Lower leg skin (tissue), 3 donors: Measurements from ENCODE around the gene C1orf35.

Experiments used
- CTCF ChIP-seq, 3 donors: fragments of 450-650 bp; IDR thresholded peaks; one replicate each; pipeline ENCODE4 v1.5.1; 2016; ENCODE audit warnings: antibody characterized with exemption in 3 of 3, mild to moderate bottlenecking in 3 of 3, moderate library complexity in 2 of 3
- POLR2A ChIP-seq, 2 donors: fragments of 450-650 bp; IDR thresholded peaks; one replicate each; pipeline ENCODE4 v1.6.1; 2016 to 2017; ENCODE audit warnings: antibody characterized with exemption in 2 of 2, mild to moderate bottlenecking in 1 of 2, moderate library complexity in 1 of 2

- TF ChIP-seq CTCF (IDR thresholded peaks at IDR 0.05) (no peak), POLR2A (IDR thresholded peaks at IDR 0.05) (no peak)
These were observed 21.4 kb downstream of the C1orf35 start for GRCh38 chr1:228081578-228082213.
